ENCODE data around the gene SLC29A3.

SLC29A3 gene

GRCh38 chr10:71273506-71273905, 45.6 kb upstream of the SLC29A3 start:
- no peak for DNase-seq (ENCODE audit: low spot score)
- TF ChIP-seq CTCF (IDR thresholded peaks at IDR 0.05; ENCODE audit: borderline replicate concordance, control extremely low read depth, extremely low read depth, insufficient read depth, missing control alignments) = no peak
- in situ Hi-C loops (cut with MboI; ENCODE audit: low sequenced_read_pairs, unreplicated experiment) = no loop called here

DNA sequence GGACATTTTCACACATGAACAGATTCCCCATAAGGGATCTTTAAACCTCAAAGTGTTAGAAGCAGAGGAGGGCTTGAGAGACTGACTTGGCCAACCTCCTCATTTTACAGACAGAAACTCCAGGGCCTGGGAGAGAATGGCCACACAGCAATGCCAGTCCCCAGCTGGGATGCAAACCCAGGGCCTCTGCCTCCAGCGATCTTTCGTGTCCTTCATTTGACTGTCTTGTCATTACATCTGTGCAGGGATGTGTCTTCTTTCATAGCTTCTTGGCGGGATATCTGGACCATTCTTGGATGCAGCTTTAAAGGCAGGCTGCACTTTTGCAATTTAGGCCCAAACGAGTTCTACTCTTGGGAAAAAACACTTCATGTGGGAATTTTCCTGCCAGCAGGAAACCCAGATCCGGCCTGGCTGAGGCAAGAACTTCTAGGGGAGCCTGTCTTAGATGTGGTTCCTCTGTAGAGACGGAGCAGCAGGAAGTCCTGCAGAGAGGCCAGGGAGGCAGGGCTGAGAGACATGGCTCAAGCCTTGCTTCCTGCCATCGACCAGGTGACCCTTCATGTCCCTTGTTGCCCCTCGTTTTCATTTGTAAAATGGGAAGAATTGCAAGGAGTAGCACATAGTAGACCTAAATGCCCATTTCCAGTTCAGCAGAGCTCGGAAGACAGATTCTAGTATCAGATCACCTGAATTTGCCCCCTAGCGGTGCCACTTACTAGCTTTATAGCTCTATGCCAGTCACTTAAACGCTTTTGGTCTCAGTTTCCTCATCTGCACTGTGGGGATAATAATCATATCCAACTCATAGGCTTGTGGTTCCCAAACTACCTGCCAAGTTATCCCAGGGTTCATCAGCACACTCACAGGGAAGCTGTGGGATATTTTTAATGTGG, 43.9 kb upstream of the SLC29A3 start:
- DNase-seq (ENCODE audit: low spot score) = no peak
- in situ Hi-C loops (cut with MboI; ENCODE audit: low sequenced_read_pairs, unreplicated experiment) = no loop called here
- no peak for TF ChIP-seq CTCF (IDR thresholded peaks at IDR 0.05; ENCODE audit: borderline replicate concordance, control extremely low read depth, extremely low read depth, insufficient read depth, missing control alignments)

DNA sequence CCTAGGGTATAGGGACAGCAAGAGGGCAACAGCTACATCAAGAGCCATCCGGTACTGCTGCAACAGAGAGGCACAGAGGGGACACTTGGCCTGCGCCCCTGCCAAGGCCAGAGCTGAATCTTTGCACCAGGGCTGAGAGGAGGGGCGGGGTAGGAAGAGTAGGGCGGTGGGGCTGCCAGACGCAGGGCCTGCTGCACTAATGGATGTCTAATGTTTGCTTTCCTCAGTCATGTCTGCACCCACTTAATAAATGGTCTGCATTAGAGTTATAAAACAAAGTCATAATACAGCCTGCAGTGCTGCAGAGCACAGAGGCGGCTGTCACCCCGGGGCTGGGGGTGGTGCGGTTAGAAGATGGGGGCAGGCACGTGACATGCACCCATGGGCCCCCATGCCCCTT, 42.2 kb upstream of the SLC29A3 start:
- DNase-seq (ENCODE audit: low spot score) = no peak
- TF ChIP-seq CTCF (IDR thresholded peaks at IDR 0.05; ENCODE audit: borderline replicate concordance, control extremely low read depth, extremely low read depth, insufficient read depth, missing control alignments) = no peak
- in situ Hi-C loops (cut with MboI; ENCODE audit: low sequenced_read_pairs, unreplicated experiment) = no loop called here

GRCh38 chr10:71277914-71278665, 41.0 kb upstream of the SLC29A3 start:
- in situ Hi-C loops (cut with MboI; ENCODE audit: low sequenced_read_pairs, unreplicated experiment) = no loop called here
- no peak for DNase-seq (ENCODE audit: low spot score)
- TF ChIP-seq CTCF (IDR thresholded peaks at IDR 0.05; ENCODE audit: borderline replicate concordance, control extremely low read depth, extremely low read depth, insufficient read depth, missing control alignments) = no peak

GRCh38 chr10:71278691-71279588, 40.1 kb upstream of the SLC29A3 start:
- in situ Hi-C loops (cut with MboI; ENCODE audit: low sequenced_read_pairs, unreplicated experiment) = no loop called here
- DNase-seq (ENCODE audit: low spot score) = no peak
- TF ChIP-seq CTCF (IDR thresholded peaks at IDR 0.05; ENCODE audit: borderline replicate concordance, control extremely low read depth, extremely low read depth, insufficient read depth, missing control alignments) = no peak

DNA sequence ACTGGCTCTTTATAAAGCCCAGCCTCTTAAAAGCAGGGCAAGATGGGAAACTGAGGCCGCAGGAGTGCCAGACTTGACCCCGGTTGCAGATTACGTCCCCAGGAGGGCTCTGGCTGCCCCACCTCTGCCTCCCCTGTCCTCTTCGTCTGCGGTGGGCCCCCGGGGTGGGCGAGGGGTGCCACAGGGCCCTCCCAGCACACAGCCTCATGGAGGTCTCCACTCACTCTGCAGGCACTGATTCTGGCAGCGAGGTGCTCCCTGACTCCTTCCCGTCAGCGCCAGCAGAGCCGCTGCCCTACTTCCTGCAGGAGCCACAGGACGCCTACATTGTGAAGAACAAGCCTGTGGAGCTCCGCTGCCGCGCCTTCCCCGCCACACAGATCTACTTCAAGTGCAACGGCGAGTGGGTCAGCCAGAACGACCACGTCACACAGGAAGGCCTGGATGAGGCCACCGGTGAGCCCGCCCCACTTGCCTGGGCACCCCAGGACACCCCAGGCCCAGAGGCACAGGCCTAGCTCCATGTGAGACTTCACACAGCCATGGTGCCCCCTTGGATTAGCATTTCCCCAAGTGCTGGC, 39.4 kb upstream of the SLC29A3 start:
- no peak for TF ChIP-seq CTCF (IDR thresholded peaks at IDR 0.05; ENCODE audit: borderline replicate concordance, control extremely low read depth, extremely low read depth, insufficient read depth, missing control alignments)
- in situ Hi-C loops (cut with MboI; ENCODE audit: low sequenced_read_pairs, unreplicated experiment) = no loop called here
- no peak for DNase-seq (ENCODE audit: low spot score)

Data from GM13976 (cell line).